Stimulated activated CD8-positive, alpha-beta memory T cell treated with anti-CD3 and anti-CD28 coated beads, Interleukin-4, amount 100 ng/mL, for 24 hours (primary cell): ENCODE data around the gene PPP4C.

Experiments
- DNase-seq: peaks from one replicate; pipeline ENCODE4 v3.0.0-alpha.2; 2020; ENCODE audit warnings: low read depth

PPP4C gene

DNA sequence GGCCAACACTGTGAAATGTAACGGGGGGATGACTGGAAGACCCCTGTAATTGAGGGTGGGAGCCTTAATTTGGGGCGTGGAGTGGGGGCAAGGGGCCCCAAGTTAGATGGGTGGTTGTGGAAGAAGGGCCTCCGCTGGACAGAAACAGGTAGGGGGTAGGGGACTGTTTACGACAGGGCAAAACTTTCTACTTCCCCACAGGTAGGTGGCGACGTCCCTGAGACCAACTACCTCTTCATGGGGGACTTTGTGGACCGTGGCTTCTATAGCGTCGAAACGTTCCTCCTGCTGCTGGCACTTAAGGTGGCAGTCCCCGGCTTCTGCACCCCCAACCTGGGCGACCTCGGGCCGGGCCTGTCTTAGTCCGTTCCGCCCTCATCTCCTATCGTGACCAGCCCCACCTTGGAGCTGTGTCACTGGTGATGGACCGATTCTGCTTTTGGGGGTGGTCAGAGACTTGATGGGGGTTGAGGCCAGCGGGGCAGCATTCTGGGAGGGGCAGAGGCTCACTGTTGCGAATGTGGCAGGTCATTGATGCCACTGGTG is 6.8 kb downstream of the PPP4C start:
- no peak for DNase-seq

DNA sequence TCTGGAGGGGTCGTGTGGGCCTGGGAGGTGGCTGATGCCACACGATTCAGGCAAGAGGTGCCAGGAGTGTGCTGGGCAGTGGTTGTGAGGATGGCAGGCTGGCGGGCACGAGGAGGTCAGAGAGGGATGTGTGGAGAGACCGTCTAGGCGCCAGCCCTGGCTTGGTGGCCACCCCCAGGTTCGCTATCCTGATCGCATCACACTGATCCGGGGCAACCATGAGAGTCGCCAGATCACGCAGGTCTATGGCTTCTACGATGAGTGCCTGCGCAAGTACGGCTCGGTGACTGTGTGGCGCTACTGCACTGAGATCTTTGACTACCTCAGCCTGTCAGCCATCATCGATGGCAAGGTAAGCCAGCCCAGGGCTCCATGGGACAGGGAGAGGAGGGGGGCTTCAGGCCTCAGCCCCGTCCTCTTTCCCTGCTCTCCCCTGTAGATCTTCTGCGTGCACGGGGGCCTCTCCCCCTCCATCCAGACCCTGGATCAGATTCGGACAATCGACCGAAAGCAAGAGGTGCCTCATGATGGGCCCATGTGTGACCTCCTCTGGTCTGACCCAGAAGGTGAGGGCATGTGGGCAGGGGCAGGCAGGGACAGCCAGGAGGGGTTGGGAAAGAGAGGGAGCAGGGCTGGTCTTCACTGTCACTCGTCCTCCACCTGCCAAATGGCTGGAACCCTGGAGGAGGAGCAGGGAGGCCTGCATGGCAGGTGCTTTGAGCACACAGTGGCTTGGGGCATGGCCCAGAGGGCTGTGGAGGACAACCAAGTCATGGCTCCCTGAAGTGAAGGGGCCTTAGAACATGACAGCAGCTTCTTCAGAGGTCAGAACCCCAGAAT is 7.6 kb downstream of the PPP4C start:
- DNase-seq: no peak

DNA sequence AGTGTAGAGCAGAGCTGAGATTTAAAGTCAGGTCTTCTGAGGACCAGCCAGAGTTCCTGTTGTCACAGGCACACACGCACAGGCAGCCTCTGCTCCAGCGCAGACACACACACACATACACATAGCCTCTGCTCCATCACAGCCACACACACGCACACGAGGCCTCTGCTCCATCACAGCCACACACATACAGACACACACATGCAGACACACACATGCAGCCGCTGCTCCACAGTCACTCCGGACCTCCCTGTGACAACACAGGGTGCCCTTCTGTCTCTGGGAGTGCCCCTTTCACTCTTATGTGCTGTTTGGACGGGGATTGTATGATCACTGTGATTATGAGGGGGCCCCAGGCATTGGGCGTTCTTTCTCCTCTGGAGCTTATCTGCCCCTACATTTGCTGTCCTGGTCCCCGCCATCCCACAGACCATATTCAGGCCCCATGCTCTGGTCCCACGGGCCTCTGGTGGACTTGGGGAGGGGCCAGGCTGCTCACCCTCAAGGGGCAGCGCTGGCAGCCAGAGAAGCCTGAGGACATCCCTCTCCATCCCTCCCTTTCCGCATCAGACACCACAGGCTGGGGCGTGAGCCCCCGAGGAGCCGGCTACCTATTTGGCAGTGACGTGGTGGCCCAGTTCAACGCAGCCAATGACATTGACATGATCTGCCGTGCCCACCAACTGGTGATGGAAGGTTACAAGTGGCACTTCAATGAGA is 8.5 kb downstream of the PPP4C start:
- DNase-seq: no peak

DNA sequence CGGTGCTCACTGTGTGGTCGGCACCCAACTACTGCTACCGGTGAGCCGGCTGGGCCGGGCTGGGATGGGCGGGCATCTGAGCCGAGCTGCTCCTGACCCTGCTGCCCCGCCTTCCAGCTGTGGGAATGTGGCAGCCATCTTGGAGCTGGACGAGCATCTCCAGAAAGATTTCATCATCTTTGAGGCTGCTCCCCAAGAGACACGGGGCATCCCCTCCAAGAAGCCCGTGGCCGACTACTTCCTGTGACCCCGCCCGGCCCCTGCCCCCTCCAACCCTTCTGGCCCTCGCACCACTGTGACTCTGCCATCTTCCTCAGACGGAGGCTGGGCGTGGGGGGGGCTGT is 9.0 kb downstream of the PPP4C start:
- DNase-seq: no peak

DNA sequence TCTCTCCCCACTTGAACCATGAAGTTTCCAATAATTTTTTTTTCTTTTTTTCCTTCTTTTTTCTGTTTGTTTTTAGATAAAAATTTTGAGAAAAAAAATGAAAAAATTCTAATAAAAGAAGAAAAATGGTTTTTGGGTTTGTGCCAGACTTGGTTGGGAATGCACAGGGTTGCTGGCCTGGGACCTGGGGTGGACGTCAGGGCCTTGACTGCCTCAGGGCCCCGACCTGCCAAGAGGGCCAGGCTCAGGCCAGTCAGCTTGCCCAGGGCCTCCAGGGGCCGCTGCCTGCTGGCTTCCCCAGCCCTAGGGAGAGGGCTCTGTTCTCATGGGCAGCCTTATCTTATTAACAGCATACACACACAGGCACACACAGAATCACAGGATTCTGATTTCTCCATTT is 9.5 kb downstream of the PPP4C start:
- no peak for DNase-seq

DNA sequence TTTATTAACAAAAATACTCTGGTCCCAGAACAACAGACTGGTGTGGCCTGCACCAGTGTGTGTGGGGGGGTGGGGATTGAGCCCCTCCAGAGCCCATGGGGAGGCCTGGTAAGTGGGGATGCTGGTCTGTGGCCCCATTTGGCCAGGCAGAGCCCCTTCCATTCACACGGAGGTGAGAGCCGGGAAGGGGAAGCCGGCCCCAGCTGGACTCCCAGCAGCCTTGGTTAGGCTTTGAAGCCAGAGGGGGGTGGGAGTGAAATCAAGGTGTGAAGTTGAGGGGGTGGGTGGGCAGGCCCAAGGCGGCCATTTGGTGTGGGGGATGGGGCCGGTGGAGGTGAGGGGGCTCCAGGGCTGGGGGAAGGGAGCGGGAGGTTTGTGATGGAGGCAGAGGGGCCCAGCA is 10.0 kb downstream of the PPP4C start:
- no peak for DNase-seq

DNA sequence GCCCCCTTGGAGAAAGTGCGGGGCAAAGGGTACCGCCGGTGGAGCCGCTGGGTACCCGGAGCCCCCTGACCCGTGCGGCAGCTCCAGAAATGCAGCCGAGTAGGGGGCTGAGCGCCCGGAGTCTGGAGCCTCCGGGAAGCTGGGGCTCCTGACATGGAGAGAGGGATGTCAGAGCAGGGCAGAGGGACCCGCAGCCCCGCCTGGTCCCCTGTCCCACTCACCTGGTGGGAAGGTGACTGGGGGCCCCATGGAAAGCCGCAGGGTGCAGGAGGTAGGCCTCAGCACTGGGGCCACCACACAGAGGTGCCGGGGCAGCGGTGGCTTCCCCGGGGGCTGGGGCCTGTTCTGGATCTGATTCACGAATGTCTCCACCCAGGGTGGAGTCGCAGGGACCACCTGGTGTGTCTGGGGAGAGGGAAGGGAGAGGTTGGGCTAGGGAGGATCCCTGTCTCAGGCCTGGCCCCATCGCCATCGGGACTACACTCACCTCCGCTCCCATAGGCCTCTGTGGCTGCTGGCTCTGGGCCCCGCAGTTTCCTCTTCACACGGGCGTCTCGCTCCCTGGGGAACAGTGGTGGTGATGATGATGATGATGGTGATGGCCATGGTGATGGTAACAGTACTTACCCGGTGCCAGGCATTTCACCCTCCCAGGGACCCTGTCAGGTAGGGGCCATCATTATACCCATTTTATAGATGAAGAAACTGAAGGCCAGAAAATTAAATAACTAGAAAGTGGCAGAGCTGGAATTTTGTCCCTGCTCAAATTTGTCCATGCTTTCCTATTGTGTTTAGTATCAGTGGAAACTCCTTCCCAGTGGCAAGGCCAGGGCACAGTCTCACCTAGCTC is 10.7 kb downstream of the PPP4C start:
- DNase-seq: no peak

DNA sequence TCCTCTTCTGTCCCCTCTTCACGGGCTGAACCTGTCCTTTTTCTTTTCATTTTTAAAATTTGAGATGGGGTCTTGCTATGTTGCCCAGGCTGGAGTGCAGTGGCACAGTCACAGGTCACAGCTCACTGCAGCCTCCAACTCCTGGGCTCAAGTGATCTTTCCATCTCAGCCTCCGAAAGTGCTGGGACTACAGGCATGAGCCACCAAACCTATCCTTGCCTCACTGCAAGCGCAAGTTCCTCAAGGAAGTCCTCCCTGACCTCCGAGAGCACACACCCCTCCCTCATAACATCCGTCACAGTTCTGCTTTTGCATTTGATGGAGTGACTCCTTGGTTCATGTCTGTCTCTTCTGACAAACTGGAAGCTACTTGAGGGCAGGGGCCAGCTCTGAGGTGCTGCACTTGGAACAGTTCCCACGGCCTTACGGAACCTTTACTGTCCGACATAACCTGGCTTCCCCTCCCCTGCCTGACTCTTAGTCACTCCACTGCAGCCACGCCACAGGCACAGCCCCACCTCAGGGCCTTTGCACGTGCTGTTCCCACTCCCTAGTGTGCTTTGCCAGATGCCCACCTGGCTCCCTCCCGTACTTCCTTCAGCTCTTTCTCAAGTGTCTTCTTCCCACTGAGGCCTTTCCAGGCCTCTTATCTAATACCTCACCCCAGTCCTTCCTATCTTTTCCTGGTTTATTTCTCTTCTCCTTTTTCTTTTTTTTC is 11.5 kb downstream of the PPP4C start:
- DNase-seq: no peak

DNA sequence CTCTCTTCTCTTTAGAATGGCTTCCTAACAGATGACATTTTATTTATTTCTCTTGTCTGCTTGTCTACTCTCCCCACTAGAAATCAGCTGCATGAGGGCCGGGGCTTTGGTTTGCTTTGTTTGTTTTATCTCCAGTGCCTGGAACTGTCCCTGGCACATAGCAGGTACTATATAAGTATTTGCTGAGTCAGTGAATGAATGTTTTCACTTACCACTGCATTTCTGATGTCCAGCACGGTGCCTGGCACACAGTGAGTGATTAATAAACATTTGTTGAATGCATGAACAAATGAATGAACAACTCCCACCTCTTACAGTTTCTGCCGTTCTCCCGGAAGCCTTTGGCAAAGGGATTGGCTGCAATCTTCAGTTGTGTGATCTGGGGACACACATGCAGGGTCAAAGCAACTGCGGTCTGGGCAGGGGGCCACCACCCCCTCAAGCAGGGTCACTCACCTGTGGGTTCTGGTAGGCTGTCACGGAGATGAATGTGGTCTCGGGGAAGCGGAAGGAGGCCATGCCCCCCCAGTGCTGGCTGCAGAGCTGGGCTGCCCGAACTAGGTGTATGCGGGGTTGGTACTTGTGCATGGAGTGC is 12.5 kb downstream of the PPP4C start:
- DNase-seq: no peak

DNA sequence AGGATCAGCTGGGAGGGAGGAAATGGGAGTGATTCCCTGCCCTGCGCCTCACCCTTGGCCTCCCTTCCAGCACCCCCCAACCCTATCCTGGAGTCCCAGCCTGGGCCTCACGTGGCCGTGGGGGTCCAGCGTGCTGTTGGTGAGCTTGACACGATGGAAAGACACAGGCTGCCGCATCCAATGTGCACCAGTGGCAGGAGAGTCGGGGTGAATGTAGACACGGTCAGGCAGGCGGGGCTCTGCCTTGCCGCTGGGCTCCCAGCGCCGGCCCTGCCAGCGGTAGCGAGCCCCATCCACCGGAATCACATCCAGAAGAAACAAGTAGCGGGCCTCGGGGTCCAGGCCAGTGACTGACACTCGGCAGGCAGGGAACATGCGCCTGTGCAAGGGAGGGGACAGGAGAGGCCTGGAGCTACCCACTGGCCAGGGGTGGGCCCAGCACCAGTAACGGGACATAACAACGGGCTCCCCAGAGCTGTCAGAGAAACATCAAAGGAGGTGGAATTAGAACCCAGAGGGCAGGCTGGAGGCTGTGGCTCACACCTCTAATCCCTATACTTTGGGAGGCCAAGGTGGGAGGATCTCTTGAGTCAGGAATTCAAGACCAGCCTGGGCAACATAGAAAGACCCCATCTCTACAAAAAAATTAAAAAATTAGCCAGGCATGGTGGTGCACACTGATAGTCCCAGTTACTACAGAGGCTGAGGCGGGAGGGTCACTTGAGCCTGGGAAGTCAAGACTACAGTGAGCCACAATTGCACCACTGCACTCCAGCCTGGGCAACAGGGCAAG is 13.2 kb downstream of the PPP4C start:
- DNase-seq: no peak

DNA sequence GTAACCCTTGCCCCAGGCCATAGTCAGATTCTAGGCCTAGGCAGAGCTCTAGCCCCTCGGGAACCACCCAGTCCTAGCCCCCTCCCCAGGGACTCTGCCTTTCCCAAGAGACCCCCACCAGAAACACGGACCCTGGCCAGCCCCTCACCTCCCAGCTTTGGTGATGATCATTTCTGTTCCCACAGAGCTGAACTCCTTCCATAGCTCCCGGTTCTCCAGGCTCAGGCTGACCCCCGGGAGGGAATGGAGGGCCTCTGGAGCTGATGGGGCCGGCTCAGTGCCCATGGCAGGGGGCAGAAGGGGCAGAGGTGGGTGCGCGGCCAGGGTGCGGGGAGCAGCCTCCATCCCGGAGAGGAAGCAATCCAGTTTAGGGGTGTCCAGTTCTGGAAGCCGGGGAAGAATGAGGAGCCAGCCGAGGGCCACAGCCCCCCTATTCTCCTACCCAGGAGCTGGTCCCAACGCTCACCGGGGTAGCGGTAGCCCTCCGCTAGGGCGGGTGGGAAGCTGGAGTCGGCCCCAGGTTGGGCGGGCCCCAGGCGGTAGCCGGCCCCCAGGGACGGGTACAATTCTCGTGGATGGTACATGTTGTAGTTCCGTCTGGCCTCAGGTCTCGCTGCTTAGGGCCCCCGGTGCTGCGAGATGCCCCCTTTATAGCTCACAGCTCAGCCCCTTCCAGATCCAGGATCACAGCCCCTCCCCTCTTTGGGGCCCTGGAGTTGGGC is 15.0 kb downstream of the PPP4C start:
- no peak for DNase-seq

DNA sequence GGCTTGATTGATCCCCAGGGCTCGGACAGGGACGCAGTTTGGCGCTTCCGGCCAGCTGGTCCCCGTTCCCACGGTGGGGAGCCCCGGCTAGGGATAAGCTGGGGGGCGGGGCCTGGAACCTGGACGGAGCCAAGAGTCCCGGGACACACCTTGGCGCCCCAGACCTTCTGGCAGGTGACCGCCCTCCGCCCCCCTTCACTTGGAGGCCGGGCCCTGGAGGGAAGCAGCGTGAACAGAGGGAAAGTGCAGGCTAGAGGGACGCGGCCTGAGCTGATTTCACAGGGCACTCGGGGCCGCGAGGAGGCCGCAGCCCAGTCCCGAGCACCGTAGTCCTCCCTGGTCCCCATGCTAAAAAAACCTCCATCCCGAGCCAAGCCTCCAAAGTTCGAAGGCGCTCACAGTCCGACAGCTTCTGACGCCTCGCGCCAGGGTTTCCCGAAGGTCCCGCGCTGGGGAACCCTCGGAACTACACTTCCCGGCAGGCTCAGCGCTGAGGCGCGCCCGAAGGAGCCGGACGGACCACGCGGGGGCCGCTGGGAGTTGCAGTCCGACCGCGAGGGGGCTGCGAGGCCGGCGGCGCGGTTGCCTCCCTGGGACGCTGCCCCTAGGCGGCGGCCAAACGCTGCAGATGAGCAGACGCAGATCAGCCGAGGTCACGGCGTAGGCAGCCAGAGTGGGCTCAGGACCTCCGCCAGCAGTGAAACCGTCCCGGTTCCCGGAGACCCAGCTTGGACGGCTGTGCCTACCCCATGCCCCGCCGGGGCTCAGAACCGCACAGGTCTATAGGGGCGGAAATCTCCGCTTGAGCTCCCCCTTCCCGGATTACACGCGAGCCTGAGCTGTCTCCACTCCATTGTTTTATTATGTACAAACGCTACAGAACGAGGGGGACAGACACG is 15.9 kb downstream of the PPP4C start, which contains the start of gene TBX6:
Gene TBX6, minus strand, starts transcription at position 451 of the 899 bp plus-strand sequence. CDS start 731 bp downstream, outside the sequence.
- peak; percentile 91 for DNase-seq

DNA sequence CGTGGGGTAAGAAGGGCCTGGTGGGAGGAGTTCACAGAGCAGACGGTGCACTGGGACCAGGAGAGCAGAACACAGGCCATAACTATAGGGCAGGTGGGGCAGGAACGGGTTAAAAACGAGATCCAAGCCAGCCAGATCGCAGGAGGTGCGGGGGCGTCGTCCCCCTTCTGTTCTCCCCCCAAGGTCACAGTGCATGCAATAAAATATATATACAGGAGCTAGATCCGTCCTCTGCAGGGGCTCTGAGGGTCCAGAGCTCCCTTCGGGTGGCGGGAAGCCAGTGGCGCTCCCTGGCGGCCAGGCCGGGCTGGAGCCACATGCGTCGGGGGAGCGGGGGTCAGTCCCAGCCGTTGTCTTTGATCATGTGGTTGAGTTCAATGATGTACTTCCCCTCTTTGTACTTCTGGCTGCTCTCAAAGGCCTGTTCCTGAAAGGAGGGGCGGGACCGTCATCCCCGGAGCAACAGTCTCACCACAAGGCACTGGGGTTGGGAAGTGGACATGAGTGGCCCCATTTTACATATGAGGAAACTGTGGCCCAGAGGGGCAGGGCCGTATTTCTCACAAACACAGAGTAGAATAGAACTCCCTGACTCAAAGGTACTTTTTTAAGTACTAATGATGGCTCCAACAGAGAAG is 16.7 kb downstream of the PPP4C start:
- peak; percentile 43 for DNase-seq

DNA sequence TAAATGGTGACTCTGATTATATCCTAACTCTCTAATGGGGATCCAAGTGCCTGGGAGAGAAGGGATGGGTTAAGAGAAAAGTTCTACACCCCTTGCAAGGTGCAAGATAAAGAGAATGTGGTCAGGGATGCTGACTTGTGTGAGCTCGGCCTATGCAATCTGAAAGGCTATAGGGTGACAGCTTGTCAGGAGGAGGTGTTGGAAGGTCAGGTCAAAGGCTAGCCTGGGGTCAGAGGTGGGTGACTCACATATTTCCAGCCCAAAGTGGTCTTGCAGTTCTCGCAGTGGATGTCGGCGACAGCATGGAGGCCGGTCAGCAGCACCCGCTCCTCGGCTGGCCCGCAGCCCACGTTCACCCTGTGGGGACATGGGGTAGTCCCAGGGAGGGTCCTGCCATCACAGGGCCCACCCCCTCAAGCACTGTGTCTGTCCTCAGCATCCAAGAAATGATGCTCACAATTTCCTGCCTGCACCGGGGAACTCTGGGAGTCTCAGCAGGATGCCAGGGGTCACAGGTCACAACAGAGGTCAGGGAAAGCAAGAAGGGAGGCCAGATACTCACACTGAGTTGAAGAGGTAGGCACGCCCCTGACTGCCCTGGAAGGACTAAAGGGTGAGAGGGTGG is 18.9 kb downstream of the PPP4C start:
- DNase-seq: no peak

DNA sequence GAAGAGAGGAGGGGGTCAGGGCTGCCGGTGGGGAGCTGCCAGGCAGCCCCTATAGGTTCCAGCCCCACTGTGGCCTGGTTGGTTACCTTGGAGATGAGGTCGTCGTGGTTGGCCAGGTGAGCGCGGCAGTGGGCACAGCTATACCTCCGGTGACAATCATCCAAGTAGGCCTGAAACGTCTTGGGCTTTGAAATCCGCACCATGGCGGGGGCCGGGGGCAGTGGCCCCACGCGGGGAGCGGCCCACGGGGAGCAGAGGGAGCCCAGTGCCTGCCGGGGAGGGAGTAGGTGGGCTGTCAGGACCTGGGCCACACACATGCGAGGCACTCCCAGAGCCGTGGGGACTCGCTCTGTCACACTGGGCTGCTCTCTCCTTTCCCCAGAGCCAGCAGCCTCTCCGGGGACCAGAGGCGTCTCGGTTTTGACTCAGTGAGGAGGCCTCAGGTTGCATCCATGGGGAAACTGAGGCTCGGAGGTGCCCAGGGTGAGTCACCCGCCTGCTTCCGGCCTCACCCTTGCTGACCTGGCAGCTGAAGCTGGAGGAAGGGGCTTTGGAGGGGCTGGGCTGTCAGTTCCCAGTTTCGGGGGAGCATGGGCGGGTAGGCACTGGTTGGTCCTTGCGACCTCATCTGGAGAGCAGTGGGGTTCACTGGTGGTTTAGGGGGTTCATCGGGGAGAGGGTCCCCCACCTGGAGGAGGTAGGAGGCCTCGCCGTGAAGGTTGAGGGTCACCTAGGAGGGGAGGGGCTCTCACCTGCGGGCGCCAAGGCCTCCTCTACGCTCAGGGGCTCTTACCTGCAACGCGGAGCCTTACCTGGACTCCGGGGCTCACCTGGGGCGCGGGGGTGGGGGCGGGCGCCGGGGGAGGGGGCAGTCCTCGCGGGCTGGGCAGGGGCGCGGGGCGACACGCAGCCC is 19.6 kb downstream of the PPP4C start:
- no peak for DNase-seq

DNA sequence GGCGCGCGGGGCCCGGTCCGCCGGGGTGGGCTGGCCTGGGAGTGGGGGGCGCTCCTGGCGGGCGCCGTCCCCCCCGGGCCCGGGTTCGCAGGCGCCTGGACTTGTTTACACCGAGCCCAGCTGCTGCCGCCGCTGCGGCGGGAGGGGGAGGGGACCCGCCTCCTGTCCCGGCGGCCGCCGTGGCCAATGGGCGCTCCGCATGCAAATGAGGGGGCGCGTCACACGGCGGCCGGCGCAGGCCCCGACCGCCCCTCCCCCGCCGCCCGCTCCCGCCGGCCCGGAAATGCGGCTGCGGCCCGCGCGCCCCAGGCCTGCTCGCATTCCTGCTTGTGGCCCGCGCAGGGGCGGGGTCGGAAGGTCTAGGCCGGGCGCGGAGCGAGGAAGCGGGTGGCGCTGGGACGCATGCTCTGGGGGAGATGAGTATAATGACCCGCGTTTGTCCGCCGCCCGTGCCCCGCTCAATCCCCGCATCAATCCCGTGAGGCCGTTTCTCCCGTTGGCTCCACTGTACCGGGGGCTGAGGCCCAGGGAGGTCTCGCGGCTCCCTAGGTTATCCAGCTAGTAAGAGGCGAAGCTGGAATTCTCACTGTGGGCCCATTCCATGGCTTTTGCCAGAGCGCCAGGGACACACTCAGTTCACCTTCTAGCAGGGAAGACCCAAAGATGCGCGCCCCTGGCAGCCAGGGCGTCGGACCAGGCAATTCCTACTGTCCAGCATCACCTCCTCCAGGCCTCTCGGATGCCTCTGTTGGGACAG is 20.5 kb downstream of the PPP4C start, which contains the start of gene YPEL3:
Gene YPEL3, minus strand, starts transcription at position 109 of the 757 bp plus-strand sequence. CDS start 731 bp downstream, outside the sequence.
- peak; percentile 82 for DNase-seq
